Liver (tissue), 9 donors: ENCODE data around the gene BCL2L13. TPM values are rescaled to one million over a fixed set of nuclear protein-coding genes. Genes with fewer than 3 reads are reported as not detected.
A peak's percentile ranks its signal among the peaks of the same experiment; 100 is the strongest.

ENCODE experiments used
- DNase-seq: peaks from one replicate; pipeline ENCODE4 v3.0.0-alpha.2; 2017; ENCODE audit warnings: low spot score
- H3K27ac ChIP-seq, 2 donors: one replicate each; pipeline ENCODE4 v1.7.0; 2013; ENCODE audit warnings: inconsistent platforms in 2 of 2, low read length in 2 of 2, control low read depth in 1 of 2, low read depth in 1 of 2, mild to moderate bottlenecking in 1 of 2
- H3K27me3 ChIP-seq, 4 donors: one replicate each; pipeline versions ENCODE4 v1.6.1 to v1.7.0; 2013; ENCODE audit warnings: low read length in 3 of 4, inconsistent platforms in 1 of 4, mild to moderate bottlenecking in 1 of 4, moderate library complexity in 1 of 4; ENCODE audit not compliant: control insufficient read depth in 4 of 4, insufficient read depth in 4 of 4
- H3K36me3 ChIP-seq, 4 donors: one replicate each; pipeline versions ENCODE4 v1.6.1 to v1.7.0; 2013; ENCODE audit warnings: low read length in 3 of 4, mild to moderate bottlenecking in 3 of 4, low read depth in 1 of 4, moderate library complexity in 1 of 4; ENCODE audit not compliant: control insufficient read depth in 4 of 4, insufficient read depth in 3 of 4
- H3K4me1 ChIP-seq, 4 donors: one replicate each; pipeline versions ENCODE4 v1.6.1 to v1.7.0; 2013; ENCODE audit warnings: low read length in 3 of 4, mild to moderate bottlenecking in 3 of 4, moderate library complexity in 1 of 4; ENCODE audit not compliant: control insufficient read depth in 4 of 4, insufficient read depth in 4 of 4
- H3K4me3 ChIP-seq, 3 donors: one replicate each; pipeline versions ENCODE4 v1.6.1 to v1.7.0; 2013; ENCODE audit warnings: low read length in 3 of 3, control low read depth in 1 of 3, low read depth in 1 of 3, mild to moderate bottlenecking in 1 of 3
- H3K9ac ChIP-seq, 2 donors: one replicate each; pipeline ENCODE4 v1.7.0; 2013; ENCODE audit warnings: low read length in 2 of 2, mild to moderate bottlenecking in 2 of 2, moderate library complexity in 2 of 2, control low read depth in 1 of 2, low read depth in 1 of 2
- H3K9me3 ChIP-seq, 4 donors: one replicate each; pipeline versions ENCODE4 v1.6.1 to v1.7.0; 2013; ENCODE audit warnings: low read length in 3 of 4; ENCODE audit not compliant: control insufficient read depth in 4 of 4
- ATF3 ChIP-seq: IDR thresholded peaks from 2 replicates; pipeline ENCODE4 v1.6.1; 2016; ENCODE audit warnings: antibody characterized with exemption
- CTCF ChIP-seq: fragments of 150-350 bp; IDR thresholded peaks from 2 replicates; pipeline ENCODE4 v1.5.1; 2017; ENCODE audit warnings: improper control_type of control experiment, low read depth, low read length; ENCODE audit not compliant: missing input control
- FOXA2 ChIP-seq: IDR thresholded peaks from 2 replicates; pipeline ENCODE4 v1.6.1; 2016; ENCODE audit warnings: antibody characterized with exemption
- GABPA ChIP-seq, 2 donors: IDR thresholded peaks in 1 of 2; conservative IDR thresholded peaks in 1 of 2; 2 replicates each; pipeline ENCODE4 v1.6.1; 2016; ENCODE audit warnings: antibody characterized with exemption in 2 of 2, mild to moderate bottlenecking in 1 of 2, moderate library complexity in 1 of 2
- HNF4A ChIP-seq, 2 donors: conservative IDR thresholded peaks; 2 replicates each; pipeline ENCODE4 v1.6.1; 2016; ENCODE audit warnings: antibody characterized with exemption in 2 of 2, mild to moderate bottlenecking in 2 of 2
- HNF4G ChIP-seq: IDR thresholded peaks from 2 replicates; pipeline ENCODE4 v1.6.1; 2016; ENCODE audit warnings: antibody characterized with exemption
- NR2F2 ChIP-seq: IDR thresholded peaks from 2 replicates; pipeline ENCODE4 v1.6.1; 2016; ENCODE audit warnings: antibody characterized with exemption
- RAD21 ChIP-seq, 2 donors: IDR thresholded peaks; 2 replicates each; pipeline ENCODE4 v1.6.1; 2016; ENCODE audit warnings: antibody characterized with exemption in 2 of 2, mild to moderate bottlenecking in 2 of 2
- REST ChIP-seq: IDR thresholded peaks from 2 replicates; pipeline ENCODE4 v1.6.1; 2016; ENCODE audit warnings: antibody characterized with exemption, mild to moderate bottlenecking
- RXRA ChIP-seq, 2 donors: IDR thresholded peaks; 2 replicates each; pipeline ENCODE4 v1.6.1; 2017 to 2018; ENCODE audit warnings: antibody characterized with exemption in 2 of 2, mild to moderate bottlenecking in 1 of 2
- SP1 ChIP-seq: IDR thresholded peaks from 2 replicates; pipeline ENCODE4 v1.6.1; 2018; ENCODE audit warnings: antibody characterized with exemption, mild to moderate bottlenecking
- TAF1 ChIP-seq: conservative IDR thresholded peaks from 2 replicates; pipeline ENCODE4 v1.6.1; 2016; ENCODE audit warnings: antibody characterized with exemption, mild to moderate bottlenecking
- YY1 ChIP-seq: IDR thresholded peaks from 2 replicates; pipeline ENCODE4 v1.6.1; 2016; ENCODE audit warnings: antibody characterized with exemption, mild to moderate bottlenecking
- WGBS: extraction: QIAGEN DNeasy Blood & Tissue Kit; methylation state at CpG from one replicate; pipeline ENCODE4 v1.1.7; 2013; 5-methylcytosine and 5-hydroxymethylcytosine counted together
- polyA plus RNA-seq, 2 donors: library from polyadenylated mRNA; stranded (reverse) in 1 of 2; unstranded in 1 of 2; fragments of 200-250 nt in 1 of 2; fragments of >200 nt in 1 of 2; fragmentation: Nextera tagmentation in 1 of 2; extraction: Ambion mirVana in 1 of 2; gene quantifications; one replicate each; pipeline versions ENCODE4 v1.2.1 to v1.2.3, GENCODE V29; 2013 to 2015
- total RNA-seq, 2 donors: library from RNA; depleted of rRNA; stranded (reverse); fragments of >200 nt; gene quantifications; one replicate each; pipeline ENCODE4 v1.2.3, GENCODE V29; 2014
- TF ChIP-seq, protein P1 (sequence below): IDR thresholded peaks from 2 replicates; pipeline ENCODE4 v1.6.1; 2016; ENCODE audit warnings: antibody characterized with exemption
- TF ChIP-seq, protein P2 (sequence below): IDR thresholded peaks from 2 replicates; pipeline ENCODE4 v1.6.1; 2016; ENCODE audit warnings: antibody characterized with exemption
- donor health status: healthy.
- donor health status: healthy.
- donor health status: healthy.
- donor health status: healthy.
- donor health status: healthy.

The BCL2L13 gene
- total and polyA plus RNA-seq, 4 donors: 22.3 to 31.8 (median 24.5) TPM

DNA sequence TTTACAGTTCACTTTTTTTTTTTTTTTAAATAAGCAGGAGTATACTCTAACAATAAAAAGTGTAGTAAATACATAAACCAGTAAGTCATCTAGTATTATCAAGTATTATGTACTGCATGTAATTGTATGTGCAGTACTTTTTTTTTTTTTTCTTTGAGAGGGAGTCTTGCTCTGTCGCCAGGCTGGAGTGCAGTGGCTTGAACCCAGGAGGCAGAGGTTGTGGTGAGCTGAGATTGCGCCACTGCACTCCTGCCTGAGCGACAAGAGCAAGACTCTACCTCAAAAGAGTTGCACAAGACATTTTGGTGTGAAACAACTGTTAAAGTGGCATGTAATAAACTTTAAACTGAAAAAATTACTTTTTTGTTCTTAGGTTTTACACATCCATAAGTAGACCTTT lies 16.7 kb downstream of the BCL2L13 start:
- H3K27ac ChIP-seq: no peak overlapping the region
- no peaks in the 10 kb centered on the region for H3K9me3 ChIP-seq
- peaks cover 4 to 22% (median 8%) of the 10 kb centered on the region in 4 donors for H3K36me3 ChIP-seq
- TF ChIP-seq RXRA (IDR thresholded peaks at IDR 0.05): peak; percentile 37 to 38
- no peak for TF ChIP-seq RAD21 (IDR thresholded peaks at IDR 0.05)
- TF ChIP-seq HNF4A (conservative IDR thresholded peaks at IDR 0.05): peak; percentile 58 to 59
- TF ChIP-seq TAF1: no peak
- TF ChIP-seq GABPA (IDR thresholded peaks at IDR 0.05 in 1 of 2, conservative IDR thresholded peaks at IDR 0.05 in 1 of 2): no peak
- TF ChIP-seq ATF3: no peak
- TF ChIP-seq HNF4G: no peak
- no peak for TF ChIP-seq FOXA2
- no peak for DNase-seq
- H3K27me3 ChIP-seq: no peaks in the 10 kb centered on the region
- H3K9ac ChIP-seq: no peak overlapping the region
- WGBS: 31% methylated on average over 3 of the region's 3 CpGs
- no peak overlapping the region for H3K4me3 ChIP-seq
- peaks cover 0 to 8% (median 5%) of the 10 kb centered on the region in 4 donors for H3K4me1 ChIP-seq

DNA sequence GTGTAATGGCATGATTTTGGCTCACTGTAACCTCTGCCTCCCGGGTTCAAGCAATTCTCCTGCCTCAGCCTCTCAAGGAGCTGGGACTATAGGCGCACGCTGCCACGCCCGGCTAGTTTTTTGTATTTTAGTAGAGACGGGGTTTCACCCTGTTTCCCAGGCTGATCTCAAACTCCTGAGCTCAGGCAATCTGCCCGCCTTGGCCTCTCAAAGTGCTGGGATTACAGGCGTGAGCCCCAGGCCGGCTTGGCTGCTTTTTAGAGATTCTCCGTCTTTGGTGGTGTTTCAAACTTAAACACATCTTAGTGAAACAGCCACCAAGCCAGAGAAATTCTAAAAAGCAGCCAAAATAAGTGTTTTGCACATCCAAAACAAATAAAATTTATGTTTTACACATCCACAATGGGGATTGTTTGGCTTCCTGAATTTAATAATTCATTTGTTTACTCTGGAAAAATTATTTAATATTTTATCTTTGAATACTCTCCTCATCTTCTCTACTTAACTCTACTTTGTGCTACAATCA lies 18.4 kb downstream of the BCL2L13 start:
- TF ChIP-seq SP1 (no peak), GABPA (IDR thresholded peaks at IDR 0.05 in 1 of 2, conservative IDR thresholded peaks at IDR 0.05 in 1 of 2) (no peak), NR2F2 (no peak), HNF4G (no peak), CTCF (no peak), HNF4A (conservative IDR thresholded peaks at IDR 0.05) (no peak), FOXA2 (no peak)
- TF ChIP-seq, protein P1, sequence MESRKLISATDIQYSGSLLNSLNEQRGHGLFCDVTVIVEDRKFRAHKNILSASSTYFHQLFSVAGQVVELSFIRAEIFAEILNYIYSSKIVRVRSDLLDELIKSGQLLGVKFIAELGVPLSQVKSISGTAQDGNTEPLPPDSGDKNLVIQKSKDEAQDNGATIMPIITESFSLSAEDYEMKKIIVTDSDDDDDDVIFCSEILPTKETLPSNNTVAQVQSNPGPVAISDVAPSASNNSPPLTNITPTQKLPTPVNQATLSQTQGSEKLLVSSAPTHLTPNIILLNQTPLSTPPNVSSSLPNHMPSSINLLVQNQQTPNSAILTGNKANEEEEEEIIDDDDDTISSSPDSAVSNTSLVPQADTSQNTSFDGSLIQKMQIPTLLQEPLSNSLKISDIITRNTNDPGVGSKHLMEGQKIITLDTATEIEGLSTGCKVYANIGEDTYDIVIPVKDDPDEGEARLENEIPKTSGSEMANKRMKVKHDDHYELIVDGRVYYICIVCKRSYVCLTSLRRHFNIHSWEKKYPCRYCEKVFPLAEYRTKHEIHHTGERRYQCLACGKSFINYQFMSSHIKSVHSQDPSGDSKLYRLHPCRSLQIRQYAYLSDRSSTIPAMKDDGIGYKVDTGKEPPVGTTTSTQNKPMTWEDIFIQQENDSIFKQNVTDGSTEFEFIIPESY: no peak
- Histone ChIP-seq H3K27me3 (no peaks in the 10 kb centered on the region), H3K4me3 (no peak overlapping the region), H3K9me3 (no peaks in the 10 kb centered on the region), H3K27ac (no peak overlapping the region), H3K9ac (no peak overlapping the region), H3K4me1 (peaks cover 0 to 8% (median 5%) of the 10 kb centered on the region in 4 donors), H3K36me3 (peaks cover 12 to 28% (median 14%) of the 10 kb centered on the region in 4 donors)
- WGBS: 97% methylated on average over 10 of the region's 10 CpGs
- DNase-seq: no peak

GRCh38 chr22:17664414-17665055 lies 26.0 kb downstream of the BCL2L13 start:
- H3K27ac ChIP-seq: no peak overlapping the region
- H3K36me3 ChIP-seq: peaks cover 13 to 26% (median 17%) of the 10 kb centered on the region in 4 donors
- no peak overlapping the region for H3K9ac ChIP-seq
- H3K9me3 ChIP-seq: no peaks in the 10 kb centered on the region
- no peak overlapping the region for H3K4me3 ChIP-seq
- WGBS: 67% methylated on average over 6 of the region's 6 CpGs
- no peaks in the 10 kb centered on the region for H3K27me3 ChIP-seq
- no peak for DNase-seq
- peaks cover 0 to 8% (median 3%) of the 10 kb centered on the region in 4 donors for H3K4me1 ChIP-seq
- TF ChIP-seq ATF3: no peak
- no peak for TF ChIP-seq FOXA2
- no peak for TF ChIP-seq RAD21 (IDR thresholded peaks at IDR 0.05)
- TF ChIP-seq, protein P1: no peak
- no peak for TF ChIP-seq REST
- TF ChIP-seq YY1: no peak
- TF ChIP-seq, protein P2, sequence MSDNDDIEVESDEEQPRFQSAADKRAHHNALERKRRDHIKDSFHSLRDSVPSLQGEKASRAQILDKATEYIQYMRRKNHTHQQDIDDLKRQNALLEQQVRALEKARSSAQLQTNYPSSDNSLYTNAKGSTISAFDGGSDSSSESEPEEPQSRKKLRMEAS: no peak
- peak; percentile 28 for TF ChIP-seq HNF4G
- TF ChIP-seq TAF1: no peak
- peak; percentile 79 to 81 for TF ChIP-seq HNF4A (conservative IDR thresholded peaks at IDR 0.05)
- TF ChIP-seq SP1: no peak
